IPS DF 19.7 (cell line): ENCODE data around the gene CYB561D2.

Experiments used
- DNase-seq: peaks from one replicate; pipeline ENCODE4 v3.0.0-alpha.2; 2013; ENCODE audit warnings: low read depth, low spot score

Gene CYB561D2

DNA sequence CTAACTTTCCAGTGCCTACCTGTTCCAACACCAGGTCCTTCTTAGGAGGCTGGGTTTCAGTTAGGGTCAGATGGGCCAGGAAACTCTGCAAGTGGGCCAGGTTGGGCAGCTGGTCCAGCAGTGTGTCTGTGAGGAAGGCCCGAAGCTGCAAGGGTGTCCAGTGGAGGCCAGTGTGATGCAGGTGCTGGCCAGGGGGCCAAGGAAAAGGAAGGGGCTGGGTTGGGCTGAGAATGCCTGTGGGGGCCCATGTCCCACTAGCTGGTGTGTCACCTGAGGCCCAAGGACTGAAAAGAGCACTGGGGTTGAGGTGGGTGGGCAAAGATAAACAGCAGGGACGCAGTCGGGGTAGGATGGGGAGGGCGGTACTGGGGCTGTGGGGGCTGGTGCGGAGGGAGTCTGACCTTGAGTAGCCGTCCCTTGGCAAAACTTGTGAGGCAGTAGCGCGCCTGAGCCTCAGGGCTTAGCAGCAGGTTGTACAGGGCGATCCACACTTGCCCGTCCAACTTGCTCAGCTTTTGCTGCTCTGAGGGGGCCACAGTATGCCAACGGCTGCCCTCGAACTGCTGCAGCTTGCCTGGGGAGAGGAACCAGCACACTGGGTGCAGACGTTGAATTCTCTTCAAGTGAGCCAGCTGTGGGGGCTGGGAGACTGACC, 8.5 kb upstream of the CYB561D2 start:
- DNase-seq = no peak

DNA sequence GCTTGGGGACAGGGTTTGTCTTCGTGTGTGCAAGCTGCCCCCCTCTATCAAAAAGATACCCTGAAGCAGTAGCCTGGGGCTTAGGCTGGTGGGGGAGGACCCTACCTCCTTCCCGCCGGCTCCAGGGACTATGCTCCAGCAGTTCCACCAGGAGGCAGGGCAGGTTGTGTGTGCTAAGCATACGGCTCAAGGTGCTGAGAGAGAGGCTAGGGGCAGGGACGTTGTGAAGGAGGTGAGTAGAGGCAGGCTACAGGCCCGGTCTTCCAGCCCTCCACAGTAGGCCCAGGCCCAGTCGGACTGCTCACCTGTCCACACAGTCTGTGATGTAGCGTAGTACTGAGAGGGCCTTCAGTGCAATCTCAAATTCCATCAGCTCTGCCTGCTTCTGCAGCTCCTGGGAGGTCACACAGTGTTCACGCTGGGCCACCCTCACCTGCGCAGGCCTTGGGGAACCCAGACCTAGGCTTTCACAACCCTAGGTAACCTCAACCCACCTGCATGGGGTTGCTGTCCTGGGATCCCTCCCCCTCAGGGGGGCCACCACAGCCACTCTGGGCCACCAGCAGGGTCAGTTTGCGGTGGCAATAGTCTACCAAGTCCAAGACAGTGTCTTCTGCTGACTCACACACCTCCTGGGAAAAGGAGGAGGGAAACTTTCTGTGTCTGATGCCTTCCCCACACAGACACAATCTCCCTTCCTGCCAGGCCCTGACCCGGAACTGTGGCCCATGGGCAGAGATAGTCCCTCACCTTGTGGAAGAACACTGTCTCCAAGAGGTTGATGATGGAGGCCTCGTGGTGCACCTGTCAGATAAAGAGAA, 7.6 kb upstream of the CYB561D2 start:
- DNase-seq = no peak

DNA sequence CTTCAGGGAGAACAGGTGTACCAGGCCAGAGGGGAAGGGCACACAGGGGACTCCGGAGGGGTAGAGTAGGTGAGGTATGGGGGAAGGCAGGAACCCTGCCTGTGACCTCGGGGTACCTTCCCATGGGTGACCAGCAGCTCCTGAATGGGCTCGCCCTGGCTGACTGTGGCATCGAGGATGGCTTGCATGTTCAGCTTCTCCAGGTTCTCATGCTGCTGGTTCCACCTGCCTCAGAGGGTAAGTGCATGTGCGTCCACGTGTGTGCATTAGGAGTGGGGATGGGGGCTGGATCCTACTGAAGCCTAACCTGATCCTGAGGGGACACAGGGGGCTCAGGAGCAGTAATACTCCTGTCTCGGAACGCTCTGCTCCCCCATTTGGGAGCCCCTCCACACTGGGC, 5.7 kb upstream of the CYB561D2 start:
- no peak for DNase-seq

DNA sequence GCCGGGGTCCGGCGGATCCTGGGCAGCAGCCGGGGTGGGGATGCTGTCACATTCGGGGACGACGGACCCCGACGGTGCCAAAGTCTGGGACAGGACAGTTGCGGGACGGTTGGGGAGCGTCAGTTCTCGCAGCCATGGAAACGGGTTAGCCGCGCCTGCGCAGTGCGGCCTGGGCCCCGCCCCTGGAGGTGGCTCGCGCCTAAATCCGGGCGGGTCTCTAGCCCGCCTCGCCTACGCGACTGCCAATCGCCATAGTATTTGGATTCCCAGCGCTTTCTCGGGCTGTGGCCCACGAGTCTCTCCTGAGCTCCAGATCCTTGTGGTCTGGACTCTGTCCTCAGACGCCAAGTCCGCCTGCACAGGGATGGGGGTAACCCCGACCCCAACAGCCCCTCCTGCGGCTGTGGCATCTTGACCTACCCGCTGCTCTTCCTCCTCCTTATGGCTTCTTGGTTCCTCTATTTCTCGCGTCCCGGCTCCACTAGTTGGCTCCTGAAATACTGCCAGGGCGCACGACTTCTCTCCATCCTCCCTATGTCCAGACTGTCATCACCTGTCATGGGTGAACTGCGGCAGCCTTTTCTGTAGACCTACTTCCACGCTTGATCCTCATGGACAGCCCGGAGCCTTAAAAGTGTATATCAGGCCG, 5.0 kb upstream of the CYB561D2 start, which contains the start of gene ZMYND10:
Gene ZMYND10 (minus strand): TSS at position 147 of the 649 bp plus-strand sequence. CDS start 153 bp downstream, outside the sequence.
- no peak for DNase-seq

DNA sequence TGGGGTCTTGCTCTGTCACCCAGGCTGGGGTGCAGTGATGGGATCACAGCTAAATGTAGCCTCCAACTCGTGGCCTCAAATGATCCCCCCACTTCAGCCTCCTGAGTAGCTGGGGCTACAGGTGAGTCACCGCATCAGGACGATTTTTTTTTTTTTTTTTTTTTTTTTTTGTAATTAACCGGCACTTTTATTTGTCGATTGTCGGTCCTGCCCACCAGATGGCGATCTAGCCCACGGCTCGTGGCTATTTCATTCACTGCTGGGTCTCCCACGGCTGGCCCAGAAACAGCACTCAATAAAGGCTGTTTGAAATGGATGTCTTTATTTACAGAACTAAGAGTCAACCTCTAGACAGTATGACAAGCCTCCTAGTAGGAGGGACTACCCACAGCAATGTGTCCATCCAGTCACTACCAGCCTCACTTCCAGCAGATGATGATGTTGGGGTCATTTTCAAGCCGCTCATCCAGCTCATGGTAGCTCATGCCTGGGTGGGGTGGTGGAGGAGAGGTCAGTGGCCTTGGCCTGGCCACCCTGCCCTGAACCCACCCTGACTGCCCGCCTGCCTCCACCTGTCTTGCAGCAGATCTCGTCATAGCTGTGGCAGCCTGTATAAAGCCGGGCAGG, 3.4 kb upstream of the CYB561D2 start:
- no peak for DNase-seq

DNA sequence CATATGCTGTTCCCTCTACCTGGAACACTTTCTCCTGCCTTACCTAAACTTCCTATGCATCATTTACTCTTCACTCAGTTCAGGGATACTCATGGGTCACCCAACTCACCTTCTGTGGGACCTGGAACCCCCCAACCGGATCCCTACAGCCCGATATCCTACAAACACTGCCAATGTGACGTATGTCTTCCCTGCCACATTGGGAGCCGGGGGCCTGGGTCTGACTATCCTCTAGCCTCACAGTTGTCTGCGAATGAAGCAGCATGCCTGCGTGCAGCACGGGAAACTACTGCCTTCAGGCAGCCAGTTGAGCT, 492 bp upstream of the CYB561D2 start:
- DNase-seq = no peak

DNA sequence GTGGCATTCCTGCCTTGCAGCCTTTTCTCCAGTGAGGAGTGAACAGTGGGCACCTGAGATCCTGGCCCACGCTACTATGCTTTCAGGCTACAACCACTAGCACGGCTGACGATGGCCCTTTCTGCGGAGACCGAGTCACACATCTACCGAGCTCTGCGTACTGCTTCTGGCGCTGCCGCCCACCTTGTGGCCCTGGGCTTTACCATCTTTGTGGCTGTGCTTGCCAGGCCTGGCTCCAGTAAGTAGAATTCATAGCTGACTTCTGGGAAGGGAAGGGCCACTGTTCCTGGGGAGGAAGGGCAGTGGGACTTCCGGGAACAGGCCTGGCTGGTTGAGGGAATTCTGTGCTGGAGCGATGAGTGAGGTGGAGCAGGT, 648 bp downstream of the CYB561D2 start:
- no peak for DNase-seq

DNA sequence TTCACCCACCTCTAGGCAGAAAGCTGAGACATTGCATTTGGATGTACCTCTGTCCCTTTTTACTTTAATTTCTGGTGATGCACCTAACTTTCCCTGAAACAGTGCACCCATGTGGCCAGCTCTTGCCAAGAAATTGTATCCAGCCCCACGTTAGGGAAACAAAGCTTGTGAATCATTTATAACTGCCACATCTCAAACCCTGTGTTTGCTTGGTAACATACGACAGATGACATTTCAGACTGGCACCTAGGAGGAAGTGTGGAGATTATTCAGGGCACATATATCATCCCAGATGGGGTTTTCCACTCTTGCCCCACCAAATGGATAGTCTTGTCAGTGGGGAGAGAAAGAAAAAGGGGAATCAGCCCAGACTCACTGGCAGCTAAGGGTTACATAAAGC, 2.1 kb downstream of the CYB561D2 start:
- no peak for DNase-seq

DNA sequence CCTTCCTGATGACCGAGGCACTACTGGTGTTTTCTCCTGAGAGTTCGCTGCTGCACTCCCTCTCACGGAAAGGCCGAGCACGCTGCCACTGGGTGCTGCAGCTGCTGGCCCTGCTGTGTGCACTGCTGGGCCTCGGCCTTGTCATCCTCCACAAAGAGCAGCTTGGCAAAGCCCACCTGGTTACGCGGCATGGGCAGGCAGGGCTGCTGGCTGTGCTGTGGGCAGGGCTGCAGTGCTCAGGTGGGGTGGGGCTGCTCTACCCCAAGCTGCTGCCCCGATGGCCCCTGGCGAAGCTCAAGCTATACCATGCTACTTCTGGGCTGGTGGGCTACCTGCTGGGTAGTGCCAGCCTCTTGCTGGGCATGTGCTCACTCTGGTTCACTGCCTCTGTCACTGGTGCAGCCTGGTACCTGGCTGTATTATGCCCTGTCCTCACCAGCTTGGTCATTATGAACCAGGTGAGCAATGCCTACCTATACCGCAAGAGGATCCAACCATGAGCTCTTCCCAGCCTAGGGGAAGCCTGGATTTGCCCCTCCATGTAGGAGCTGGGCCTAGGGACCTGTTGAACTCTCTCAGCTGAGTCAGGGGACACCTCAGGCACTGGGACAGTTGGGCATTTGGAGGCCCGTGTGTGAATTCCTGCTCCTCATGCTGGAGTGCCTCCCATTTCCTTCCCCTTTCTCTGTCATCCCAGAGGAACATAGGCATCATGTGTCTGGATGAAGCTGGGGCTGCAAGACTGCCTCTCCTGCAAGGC, 2.8 kb downstream of the CYB561D2 start:
- no peak for DNase-seq

DNA sequence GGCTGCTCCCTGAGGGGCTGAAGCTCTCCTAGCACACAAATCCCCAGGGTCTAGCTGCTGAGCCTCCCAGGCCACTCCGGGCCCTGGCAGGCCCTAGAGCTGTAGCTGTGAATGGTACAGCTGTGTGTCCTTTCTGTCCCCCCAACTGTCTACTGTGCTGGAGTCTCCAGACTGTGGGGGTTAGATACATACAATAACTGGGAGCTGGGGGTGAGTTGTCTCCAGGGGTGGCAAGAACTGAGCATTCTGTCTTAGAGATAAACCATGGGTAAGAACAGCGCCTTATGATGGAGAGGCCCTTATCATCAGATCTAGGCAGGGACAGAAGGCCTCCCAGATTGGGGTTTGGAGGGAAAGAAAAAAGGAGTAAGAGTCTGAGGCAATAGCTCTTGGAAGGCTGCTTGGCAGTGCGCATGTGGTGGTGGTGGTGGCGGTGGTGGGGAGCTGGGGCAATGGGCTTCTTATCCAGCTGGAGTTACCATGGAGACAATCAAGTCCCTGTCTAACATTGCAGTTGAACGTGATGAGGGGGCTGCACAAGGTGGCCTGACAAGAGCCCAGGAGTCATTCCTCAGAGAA, 3.6 kb downstream of the CYB561D2 start:
- DNase-seq = no peak

DNA sequence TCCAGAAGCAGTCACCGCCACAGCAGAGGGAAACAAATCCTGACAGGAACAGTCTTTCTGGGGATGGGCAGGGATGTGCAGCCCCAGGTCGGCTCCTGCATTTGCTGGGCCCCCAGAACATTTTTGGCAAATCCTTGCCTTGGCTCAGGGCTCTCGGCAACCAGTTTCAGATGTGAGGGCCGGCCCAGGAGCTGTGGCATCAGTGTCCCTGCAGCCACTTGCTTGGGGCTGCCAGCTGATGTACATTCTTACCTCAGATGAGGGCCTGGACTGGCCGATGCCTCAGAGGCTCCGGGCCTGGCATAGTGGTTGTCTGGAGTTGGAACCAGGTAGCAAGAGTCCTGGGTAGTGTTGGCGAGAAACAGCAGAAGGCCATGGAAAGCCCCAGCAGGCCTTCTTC, 4.2 kb downstream of the CYB561D2 start:
- DNase-seq = no peak

DNA sequence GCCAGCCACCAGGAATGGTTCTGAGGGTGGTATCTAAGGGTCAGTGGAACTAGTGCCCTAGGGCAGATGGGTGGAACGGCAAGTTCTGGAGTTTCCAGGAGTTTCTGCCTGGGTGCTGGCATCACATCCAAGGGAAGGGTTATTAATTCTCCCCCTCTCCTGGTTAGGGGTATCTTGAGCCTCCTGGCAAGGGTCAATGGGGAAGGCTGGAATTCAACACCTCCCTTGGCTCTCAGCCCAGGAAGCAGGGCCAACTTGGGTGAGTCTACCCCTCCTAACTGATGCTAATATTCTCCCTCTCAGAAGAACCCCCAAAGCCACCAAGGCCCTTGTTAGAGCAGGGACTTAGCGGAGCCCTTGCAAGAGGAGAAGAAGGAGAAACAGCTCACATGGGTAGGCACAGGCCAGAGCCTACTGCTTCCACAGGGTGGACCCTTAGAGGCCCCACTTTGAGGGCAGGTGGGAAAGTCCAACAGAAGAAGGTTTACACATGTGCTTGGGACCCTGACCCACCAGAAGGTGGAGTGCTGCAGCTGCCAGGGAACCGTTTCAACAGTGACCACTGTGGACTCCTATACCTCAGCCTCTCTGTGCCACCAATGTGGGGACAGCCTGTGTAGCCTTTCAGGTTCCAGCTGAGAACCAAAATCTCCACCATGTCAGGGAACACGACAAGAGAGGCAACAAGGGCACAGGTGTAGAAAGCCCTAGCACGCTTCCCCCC, 5.3 kb downstream of the CYB561D2 start:
- DNase-seq = no peak

DNA sequence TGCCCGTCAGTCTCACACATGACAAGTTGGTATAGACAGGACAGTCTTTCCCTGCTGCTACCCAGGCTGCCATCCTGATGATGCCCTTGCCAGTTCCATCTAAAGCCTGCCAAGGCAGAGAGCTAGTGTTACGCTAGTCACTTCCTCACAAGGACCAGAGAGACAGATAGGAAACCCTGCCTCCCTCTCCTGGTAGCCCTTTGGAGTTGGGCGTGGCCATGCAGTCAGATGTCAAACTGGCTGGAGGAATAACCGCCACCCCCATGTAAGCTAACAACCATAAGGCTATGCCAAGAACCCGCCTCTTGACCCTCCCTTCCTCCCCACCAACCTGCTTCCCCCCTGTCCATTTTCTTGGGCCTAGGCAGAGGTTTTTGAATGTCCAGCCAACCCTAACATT, 5.9 kb downstream of the CYB561D2 start:
- no peak for DNase-seq

DNA sequence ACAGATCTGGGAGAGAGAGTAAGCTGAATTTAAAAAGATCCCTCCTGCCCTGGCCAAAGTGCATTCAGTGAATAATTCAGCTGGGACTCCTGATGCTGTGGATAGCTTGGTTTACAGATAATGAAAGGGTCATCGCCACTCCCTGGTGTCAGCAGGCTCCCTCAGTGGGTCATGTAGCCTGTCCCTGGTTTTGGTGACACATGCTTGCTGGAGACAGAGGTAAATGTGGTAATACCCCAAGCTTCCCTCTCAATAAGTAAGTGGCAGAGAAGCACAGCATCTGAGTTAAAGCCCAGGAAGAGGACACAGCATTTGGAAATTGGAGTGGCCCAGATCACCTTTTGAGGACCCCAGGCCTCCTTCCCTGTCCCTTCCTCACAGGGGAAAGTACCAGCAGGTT, 6.8 kb downstream of the CYB561D2 start:
- no peak for DNase-seq

DNA sequence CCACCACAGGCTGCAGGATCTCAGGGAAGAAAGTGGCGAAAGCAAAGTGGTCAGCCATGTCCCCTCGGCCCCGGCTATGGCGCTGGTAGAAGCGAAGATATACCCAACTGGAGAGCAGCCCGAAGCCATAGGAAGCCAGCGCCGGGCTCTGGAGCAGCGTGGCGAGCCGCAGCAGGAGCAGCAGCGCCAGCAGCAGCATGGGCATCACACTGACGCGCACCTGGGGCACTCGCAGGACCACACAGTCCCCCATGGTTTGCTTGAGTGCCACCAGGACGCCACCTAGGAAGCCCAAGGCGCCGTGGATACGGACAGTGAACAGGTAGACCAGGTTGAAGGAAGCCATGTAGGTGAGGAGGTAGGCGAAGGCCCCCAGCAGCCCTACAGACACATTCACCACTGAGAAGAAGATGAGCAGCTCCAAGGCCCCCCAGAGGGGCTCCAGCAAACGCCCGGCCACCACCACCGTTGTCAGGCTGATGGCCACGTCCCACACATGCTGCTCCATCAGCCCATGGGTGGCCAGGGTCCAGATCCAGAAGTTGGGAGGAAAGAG, 7.8 kb downstream of the CYB561D2 start:
- no peak for DNase-seq

DNA sequence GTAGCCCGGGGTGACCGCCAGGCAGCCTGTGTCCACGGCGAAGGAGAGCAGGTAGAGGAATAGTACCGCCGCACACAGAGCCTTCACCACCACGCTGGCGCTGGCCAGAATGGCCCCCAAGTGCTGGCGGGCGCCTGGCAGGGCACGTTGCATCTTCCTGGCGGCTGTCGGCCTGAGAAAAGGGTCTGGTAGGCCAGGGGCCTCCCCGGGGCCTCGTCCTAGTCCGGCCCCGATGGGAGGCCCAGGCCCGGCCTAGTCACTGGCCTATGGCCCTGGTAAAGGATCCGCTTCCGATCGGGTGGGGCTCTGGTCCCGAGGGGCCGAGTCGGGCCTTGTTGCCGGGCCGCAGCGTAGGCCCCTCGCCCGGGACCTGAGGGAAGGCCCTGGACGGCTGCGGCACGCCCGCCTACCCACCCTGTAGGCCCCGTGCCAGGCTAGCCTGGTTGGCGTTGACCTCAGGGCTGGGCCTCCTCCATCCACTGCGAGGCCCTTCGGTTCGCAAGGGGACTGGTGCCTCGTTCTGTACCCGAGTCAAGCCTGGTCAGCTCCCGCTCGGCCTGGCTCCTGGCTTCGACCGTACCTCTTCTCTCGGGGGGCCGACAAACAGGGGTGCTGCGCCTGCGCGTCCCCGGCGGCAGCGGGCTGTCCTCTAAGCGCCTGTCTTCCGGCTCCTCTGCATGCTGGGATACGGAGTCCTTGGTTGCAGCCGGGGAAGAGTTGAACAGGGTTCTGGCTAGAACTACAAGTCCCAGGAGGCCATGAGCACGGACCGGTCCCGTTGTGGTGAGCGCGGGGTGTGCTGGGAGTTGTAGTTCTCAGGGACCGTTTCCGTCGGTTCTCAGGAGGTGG, 8.5 kb downstream of the CYB561D2 start, which contains the start of gene TMEM115:
Gene TMEM115 (minus strand): TSS at position 611 of the 849 bp plus-strand sequence. CDS start 458 bp downstream, at position 153.
- DNase-seq = peak; percentile 99

DNA sequence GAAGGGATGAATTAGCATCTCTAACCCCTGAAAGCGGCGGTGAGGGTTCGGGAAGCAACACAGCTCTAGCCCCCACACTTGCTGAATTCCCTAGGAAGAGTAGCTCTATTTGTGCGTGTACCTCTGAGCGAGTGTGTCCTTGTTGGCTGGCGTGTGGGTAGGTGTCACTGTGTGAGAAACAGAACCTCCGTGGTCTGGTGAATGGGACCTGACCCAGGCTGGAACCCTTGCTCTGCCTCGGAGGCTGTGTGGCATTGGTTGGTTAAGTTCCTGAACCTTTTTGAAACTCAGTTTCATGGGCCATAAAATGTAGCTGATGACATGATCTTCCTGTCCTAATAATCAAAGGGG, 9.1 kb downstream of the CYB561D2 start:
- DNase-seq = no peak

DNA sequence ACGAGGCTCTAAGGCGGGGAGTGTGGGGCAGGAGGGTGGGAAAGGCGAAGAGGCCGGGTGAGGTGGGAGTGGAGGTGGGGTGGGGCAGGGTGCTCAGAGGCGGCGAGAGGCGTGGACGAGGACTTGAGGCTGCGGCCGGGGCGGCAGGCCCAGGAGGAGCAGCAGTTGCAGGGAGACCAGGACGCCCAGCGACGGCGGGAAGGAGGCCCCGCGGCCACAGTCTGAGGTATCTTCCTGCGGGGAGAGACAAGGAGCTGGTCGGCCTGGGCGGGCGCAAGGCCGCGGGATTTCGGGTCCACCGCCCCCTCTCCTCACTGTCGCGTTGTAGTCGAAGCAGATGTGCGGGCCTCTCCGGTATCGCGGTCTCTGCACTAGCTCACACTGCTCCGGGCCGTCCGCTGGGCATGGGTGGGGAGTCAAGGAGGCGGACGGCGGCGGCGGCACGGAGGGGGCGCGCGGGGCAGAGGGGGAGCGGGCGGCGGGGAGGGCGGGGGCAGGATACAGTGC, 14.0 kb downstream of the CYB561D2 start:
- DNase-seq = no peak
